SK-N-SH (cell line): ENCODE results near the gene GHRL. TPM values are rescaled to one million over a fixed set of nuclear protein-coding genes. Genes with fewer than 3 reads are reported as not detected.

Experiments used
- CTCF ChIA-PET: fragments of 300-600, 350-600 bp; formaldehyde crosslinking; extraction: SDS; loops from one replicate; lab custom pipeline; 2021; lab: Yijun Ruan, JAX
- POLR2A ChIA-PET: fragments of 350-600 bp; sonication (Branson Sonifier 250); formaldehyde crosslinking; extraction: SDS; loops from one replicate; lab custom pipeline; 2020; ENCODE audit warnings: antibody characterized with exemption, inconsistent platforms; lab: Yijun Ruan, JAX
- DNase-seq: peaks from one replicate; pipeline ENCODE4 v3.0.0; 2012
- H2AFZ ChIP-seq: fragments of 200-600 bp; sonication (generic); 2 replicates; pipeline ENCODE4 v1.8.1; 2016; ENCODE audit warnings: antibody characterized with exemption, mild to moderate bottlenecking, low read depth
- H3F3A ChIP-seq: fragments of 200-600 bp; sonication (generic); replicated peaks from 2 replicates; pipeline ENCODE3; 2016; ENCODE audit warnings: antibody characterized with exemption, mild to moderate bottlenecking; ENCODE audit not compliant: insufficient read depth
- H3K27ac ChIP-seq, 2 experiments: fragments of 200-500 bp in 1 of 2; fragments of 200-600 bp in 1 of 2; sonication (Bioruptor generic) in 1 of 2; sonication (generic), shearing (Covaris generic) in 1 of 2; 2 replicates each; pipeline versions ENCODE4 v1.5.1 to v1.6.1; 2014 to 2016; ENCODE audit warnings: low read depth in 2 of 2, inconsistent platforms in 1 of 2, low read length in 1 of 2, mild to moderate bottlenecking in 1 of 2, mixed read lengths in 1 of 2
- H3K27me3 ChIP-seq: fragments of 200-600 bp; sonication (generic), shearing (Covaris generic); 2 replicates; pipeline ENCODE4 v1.6.1; 2016; ENCODE audit warnings: mixed run types; ENCODE audit not compliant: insufficient read depth
- H3K36me3 ChIP-seq, 2 experiments: fragments of 200-500 bp in 1 of 2; fragments of 200-600 bp in 1 of 2; sonication (Bioruptor generic) in 1 of 2; sonication (generic) in 1 of 2; replicated peaks in 1 of 2; 2 replicates each; pipeline versions ENCODE3 to v1.5.1; 2014 to 2016; ENCODE audit warnings: low read length in 1 of 2, mild to moderate bottlenecking in 1 of 2; ENCODE audit not compliant: insufficient read depth in 2 of 2, control insufficient read depth in 1 of 2
- H3K4me1 ChIP-seq, 2 experiments: fragments of 200-500 bp in 1 of 2; fragments of 200-600 bp in 1 of 2; sonication (Bioruptor generic) in 1 of 2; sonication (generic), shearing (Covaris generic) in 1 of 2; 2 replicates each; pipeline versions ENCODE4 v1.5.1 to v1.6.1; 2014 to 2016; ENCODE audit warnings: low read depth in 1 of 2, low read length in 1 of 2, mixed run types in 1 of 2; ENCODE audit not compliant: insufficient read depth in 2 of 2, control insufficient read depth in 1 of 2
- H3K4me2 ChIP-seq: fragments of 200-600 bp; sonication (generic), shearing (Covaris generic); 2 replicates; pipeline ENCODE4 v1.6.1; 2017; ENCODE audit warnings: mixed run types
- H3K4me3 ChIP-seq, 2 experiments: fragments of 200-500 bp in 1 of 2; fragments of 200-600 bp in 1 of 2; sonication (Bioruptor generic) in 1 of 2; sonication (generic), shearing (Covaris generic) in 1 of 2; 2 replicates each; pipeline versions ENCODE4 v1.5.1 to v1.8.1; 2014 to 2016; ENCODE audit warnings: low read depth in 2 of 2, inconsistent platforms in 1 of 2, low read length in 1 of 2, mild to moderate bottlenecking in 1 of 2, mixed read lengths in 1 of 2, moderate library complexity in 1 of 2
- H3K79me2 ChIP-seq: fragments of 200-600 bp; sonication (generic); 2 replicates; pipeline ENCODE4 v1.8.1; 2017; ENCODE audit warnings: mild to moderate bottlenecking; ENCODE audit not compliant: insufficient read depth
- H3K9ac ChIP-seq: fragments of 200-600 bp; sonication (generic); 2 replicates; pipeline ENCODE4 v1.6.1; 2017; ENCODE audit warnings: mixed run types
- H3K9me2 ChIP-seq: fragments of 200-600 bp; sonication (generic); 2 replicates; pipeline ENCODE4 v1.6.1; 2017; ENCODE audit warnings: mixed run types
- H3K9me3 ChIP-seq: fragments of 200-600 bp; sonication (generic); 2 replicates; pipeline ENCODE4 v1.6.1; 2017; ENCODE audit warnings: mixed run types, mild to moderate bottlenecking, moderate library complexity
- H4K20me1 ChIP-seq: fragments of 200-600 bp; sonication (generic); 2 replicates; pipeline ENCODE4 v1.6.1; 2017; ENCODE audit warnings: mild to moderate bottlenecking, mixed run types; ENCODE audit not compliant: insufficient read depth
- EP300 ChIP-seq, 2 experiments: IDR thresholded peaks; 2 replicates each; pipeline versions ENCODE4 v1.4.0 to v1.6.1; 2012; ENCODE audit warnings: borderline replicate concordance in 1 of 2, low read depth in 1 of 2, low read length in 1 of 2
- EZH2phosphoT487 ChIP-seq: fragments of 200-600 bp; sonication (generic); IDR thresholded peaks from 2 replicates; pipeline ENCODE4 v1.6.1; 2017; ENCODE audit warnings: low read depth, mixed run types, mild to moderate bottlenecking, antibody characterized with exemption, moderate library complexity, borderline replicate concordance
- FOXJ3 ChIP-seq: sonication (generic); formaldehyde crosslinking; IDR thresholded peaks from 2 replicates; pipeline ENCODE4 v1.5.1; 2020; ENCODE audit warnings: mild to moderate bottlenecking, missing genetic modification reagents
- MEF2A ChIP-seq: IDR thresholded peaks from 2 replicates; pipeline ENCODE4 v1.4.0; 2012; ENCODE audit warnings: low read depth, borderline replicate concordance
- NFIC ChIP-seq: IDR thresholded peaks from 2 replicates; pipeline ENCODE4 v1.4.0; 2012; ENCODE audit warnings: borderline replicate concordance
- RFX5 ChIP-seq: IDR thresholded peaks from 2 replicates; pipeline ENCODE4 v1.6.1; 2012; ENCODE audit warnings: mild to moderate bottlenecking, improper control_type of control experiment, low read length
- TAF1 ChIP-seq: IDR thresholded peaks from 2 replicates; pipeline ENCODE4 v1.6.1; 2012; ENCODE audit warnings: low read depth, mild to moderate bottlenecking, low read length, moderate library complexity, borderline replicate concordance
- TCF12 ChIP-seq: IDR thresholded peaks from 2 replicates; pipeline ENCODE4 v1.4.0; 2012
- TEAD4 ChIP-seq: IDR thresholded peaks from 2 replicates; pipeline ENCODE4 v1.4.0; 2012; ENCODE audit warnings: mild to moderate bottlenecking, borderline replicate concordance; ENCODE audit not compliant: insufficient read depth
- YY1 ChIP-seq: IDR thresholded peaks from 2 replicates; pipeline ENCODE4 v1.4.0; 2012; ENCODE audit warnings: low read depth, mild to moderate bottlenecking
- WGBS: methylation state at CpG from one replicate; pipeline ENCODE4 v1.1.6; 2017; ENCODE audit warnings: low lambda C conversion rate; 5-methylcytosine and 5-hydroxymethylcytosine counted together
- polyA plus RNA-seq, 3 experiments: library from polyadenylated mRNA; depleted of rRNA; stranded (reverse); fragments of >200 nt; gene quantifications; 2 replicates each; pipeline ENCODE4 v1.2.3, GENCODE V29; 2012
- TF ChIP-seq, protein P1 (sequence below): IDR thresholded peaks from 2 replicates; pipeline ENCODE4; 2012
- TF ChIP-seq, protein P2 (sequence below): fragments of 150-350 bp; IDR thresholded peaks from 2 replicates; pipeline ENCODE4 v1.6.1; 2017; ENCODE audit warnings: antibody characterized with exemption, low read length, low read depth, borderline replicate concordance
- TF ChIP-seq, protein P3 (sequence below): fragments of 150-350 bp; IDR thresholded peaks from 2 replicates; pipeline ENCODE4 v1.6.1; 2016; ENCODE audit warnings: mild to moderate bottlenecking, low read depth, low read length
- TF ChIP-seq, protein P4 (sequence below): IDR thresholded peaks from 2 replicates; pipeline ENCODE4 v1.4.0; 2012; ENCODE audit warnings: low read depth, borderline replicate concordance

The GHRL gene
- polyA plus RNA-seq, 1 of the 3 experiments (the other 2 are of a cell fraction), result not detected

DNA sequence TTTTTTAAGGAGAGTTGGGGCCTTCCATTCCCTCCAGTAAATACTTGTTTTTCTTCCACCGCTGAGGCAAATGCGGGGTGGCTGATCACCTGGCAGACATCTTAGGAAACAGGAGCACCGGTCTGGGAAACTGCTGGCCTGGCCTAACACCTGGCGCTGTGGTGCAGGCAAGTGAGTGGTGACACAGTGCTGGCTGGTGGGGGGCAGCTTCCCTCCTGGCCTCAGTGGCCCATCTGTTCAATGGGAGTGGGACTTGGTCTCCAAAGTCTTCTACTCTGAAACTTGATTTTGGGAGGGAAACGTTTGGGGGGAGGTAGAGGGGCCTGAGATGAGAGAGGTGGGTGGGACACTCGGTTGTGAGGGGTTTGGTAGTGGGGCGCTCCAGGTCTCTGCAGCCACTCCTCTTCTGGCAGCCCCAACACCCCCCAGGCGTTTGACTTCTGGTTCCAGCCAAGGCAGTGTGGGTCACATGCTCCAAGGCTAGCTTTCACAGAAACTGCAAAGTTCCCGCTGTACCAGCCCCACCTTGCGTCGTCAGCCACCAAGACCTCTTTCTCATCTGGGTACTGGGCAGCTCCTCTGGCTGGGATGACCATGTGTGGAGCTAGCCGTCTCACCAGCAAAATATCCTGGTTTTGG is 4.7 kb downstream of the GHRL start:
- Histone ChIP-seq H3K79me2 (no peaks in the 10 kb centered on the region), H3K9me2 (no peaks in the 10 kb centered on the region), H3K9ac (no peak overlapping the region), H3K27me3 (no peaks in the 10 kb centered on the region), H3F3A (peaks cover 4% of the 10 kb centered on the region), H2AFZ (no peak overlapping the region), H3K4me3 (no peak overlapping the region), H3K27ac (no peak overlapping the region), H4K20me1 (no peaks in the 10 kb centered on the region), H3K4me1 (peaks cover 6 to 14% of the 10 kb centered on the region in 2 experiments; a peak in 2 of 4 replicates), H3K4me2 (no peak overlapping the region), H3K36me3 (peaks cover 17 to 26% of the 10 kb centered on the region in 2 experiments), H3K9me3 (no peaks in the 10 kb centered on the region)
- ChIA-PET CTCF (interaction anchor here (1.0 to 2.2 kb wide), 12 partner anchors 12 to 555 kb away, joined by 3 to 7 read pairs (median 4); no protein-coding TSS in a partner anchor), POLR2A (interaction anchor here (1.0 kb wide), 1 partner anchor 8 kb away, joined by 3 read pairs; no protein-coding TSS in a partner anchor)
- TF ChIP-seq, protein P1, sequence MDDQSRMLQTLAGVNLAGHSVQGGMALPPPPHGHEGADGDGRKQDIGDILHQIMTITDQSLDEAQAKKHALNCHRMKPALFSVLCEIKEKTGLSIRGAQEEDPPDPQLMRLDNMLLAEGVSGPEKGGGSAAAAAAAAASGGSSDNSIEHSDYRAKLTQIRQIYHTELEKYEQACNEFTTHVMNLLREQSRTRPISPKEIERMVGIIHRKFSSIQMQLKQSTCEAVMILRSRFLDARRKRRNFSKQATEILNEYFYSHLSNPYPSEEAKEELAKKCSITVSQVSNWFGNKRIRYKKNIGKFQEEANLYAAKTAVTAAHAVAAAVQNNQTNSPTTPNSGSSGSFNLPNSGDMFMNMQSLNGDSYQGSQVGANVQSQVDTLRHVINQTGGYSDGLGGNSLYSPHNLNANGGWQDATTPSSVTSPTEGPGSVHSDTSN, result no peak
- TF ChIP-seq RFX5, result no peak
- TF ChIP-seq MEF2A, result no peak
- no peak for TF ChIP-seq EZH2phosphoT487
- TF ChIP-seq FOXJ3, result no peak
- TF ChIP-seq, protein P2, sequence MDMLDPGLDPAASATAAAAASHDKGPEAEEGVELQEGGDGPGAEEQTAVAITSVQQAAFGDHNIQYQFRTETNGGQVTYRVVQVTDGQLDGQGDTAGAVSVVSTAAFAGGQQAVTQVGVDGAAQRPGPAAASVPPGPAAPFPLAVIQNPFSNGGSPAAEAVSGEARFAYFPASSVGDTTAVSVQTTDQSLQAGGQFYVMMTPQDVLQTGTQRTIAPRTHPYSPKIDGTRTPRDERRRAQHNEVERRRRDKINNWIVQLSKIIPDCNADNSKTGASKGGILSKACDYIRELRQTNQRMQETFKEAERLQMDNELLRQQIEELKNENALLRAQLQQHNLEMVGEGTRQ, result no peak
- TF ChIP-seq, protein P3, sequence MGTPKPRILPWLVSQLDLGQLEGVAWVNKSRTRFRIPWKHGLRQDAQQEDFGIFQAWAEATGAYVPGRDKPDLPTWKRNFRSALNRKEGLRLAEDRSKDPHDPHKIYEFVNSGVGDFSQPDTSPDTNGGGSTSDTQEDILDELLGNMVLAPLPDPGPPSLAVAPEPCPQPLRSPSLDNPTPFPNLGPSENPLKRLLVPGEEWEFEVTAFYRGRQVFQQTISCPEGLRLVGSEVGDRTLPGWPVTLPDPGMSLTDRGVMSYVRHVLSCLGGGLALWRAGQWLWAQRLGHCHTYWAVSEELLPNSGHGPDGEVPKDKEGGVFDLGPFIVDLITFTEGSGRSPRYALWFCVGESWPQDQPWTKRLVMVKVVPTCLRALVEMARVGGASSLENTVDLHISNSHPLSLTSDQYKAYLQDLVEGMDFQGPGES, result no peak
- no peak for TF ChIP-seq TCF12
- TF ChIP-seq NFIC, result no peak
- no peak for TF ChIP-seq YY1
- no peak for TF ChIP-seq TAF1
- TF ChIP-seq, protein P4, sequence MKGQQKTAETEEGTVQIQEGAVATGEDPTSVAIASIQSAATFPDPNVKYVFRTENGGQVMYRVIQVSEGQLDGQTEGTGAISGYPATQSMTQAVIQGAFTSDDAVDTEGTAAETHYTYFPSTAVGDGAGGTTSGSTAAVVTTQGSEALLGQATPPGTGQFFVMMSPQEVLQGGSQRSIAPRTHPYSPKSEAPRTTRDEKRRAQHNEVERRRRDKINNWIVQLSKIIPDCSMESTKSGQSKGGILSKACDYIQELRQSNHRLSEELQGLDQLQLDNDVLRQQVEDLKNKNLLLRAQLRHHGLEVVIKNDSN, result no peak
- TF ChIP-seq TEAD4, result no peak
- no peak for TF ChIP-seq EP300 (IDR thresholded peaks at IDR 0.05; ENCODE audit: borderline replicate concordance in 1 of 2, low read depth in 1 of 2, low read length in 1 of 2)
- DNase-seq, result no peak
- 91% methylated on average over 12 of the region's 12 CpGs for WGBS
